IMR-90 (cell line): Measurements from ENCODE around the gene CYSRT1. TPM values are rescaled to one million over a fixed set of nuclear protein-coding genes. Genes with fewer than 3 reads are reported as not detected.
A peak's percentile ranks its signal among the peaks of the same experiment; 100 is the strongest.

Experiments
- ATAC-seq: fragments of 200-7000 bp; cut with Tn5 transposase; 2 replicates; pipeline ENCODE4 v1.9.1; 2020; ENCODE audit warnings: low read depth, mild to moderate bottlenecking, moderate library complexity
- BruUV-seq: library from RNA; stranded (reverse); fragments of 400-500 nt; replicated peaks from 2 replicates; lab custom pipeline; 2021; lab: Mats Ljungman, UMichigan
- CTCF ChIA-PET: fragments of 300-600 bp; formaldehyde crosslinking; extraction: SDS; loops from one replicate; lab custom pipeline; 2021; ENCODE audit warnings: antibody characterized with exemption; lab: Yijun Ruan, JAX
- POLR2A ChIA-PET: fragments of 300-600 bp; sonication (Branson Sonifier 250); formaldehyde crosslinking; loops from one replicate; lab custom pipeline; 2022; ENCODE audit warnings: antibody characterized with exemption; ENCODE audit not compliant: unreplicated experiment; lab: Charles Lee
- DNase-seq: peaks from one replicate; pipeline ENCODE4 v3.0.0; 2013
- H2AFZ ChIP-seq: replicated peaks from 2 replicates; pipeline ENCODE3; 2013; ENCODE audit warnings: low read length, mild to moderate bottlenecking; ENCODE audit not compliant: poor library complexity
- H2AK5ac ChIP-seq: 2 replicates; pipeline ENCODE4 v1.6.1; 2013; ENCODE audit warnings: low read depth, low read length, inconsistent platforms
- H2AK9ac ChIP-seq: replicated peaks from 2 replicates; pipeline ENCODE3; 2013; ENCODE audit warnings: mild to moderate bottlenecking, low read depth, low read length, moderate library complexity; ENCODE audit not compliant: poor library complexity
- H2BK120ac ChIP-seq: 2 replicates; pipeline ENCODE4 v1.6.1; 2013; ENCODE audit warnings: low read depth, low read length, inconsistent platforms
- H2BK15ac ChIP-seq: 3 replicates; pipeline ENCODE4 v1.6.1; 2013; ENCODE audit warnings: low read depth, low read length, inconsistent platforms
- H2BK20ac ChIP-seq: 2 replicates; pipeline ENCODE4 v1.6.1; 2013; ENCODE audit warnings: low read depth, mild to moderate bottlenecking, inconsistent platforms, low read length, moderate library complexity
- H2BK5ac ChIP-seq: 2 replicates; pipeline ENCODE4 v1.6.1; 2013; ENCODE audit warnings: mild to moderate bottlenecking, low read depth, low read length, inconsistent platforms; ENCODE audit not compliant: poor library complexity, severe bottlenecking
- H3K14ac ChIP-seq: replicated peaks from 2 replicates; pipeline ENCODE4 v1.6.1; 2013; ENCODE audit warnings: low read depth, low read length, inconsistent platforms
- H3K18ac ChIP-seq: 2 replicates; pipeline ENCODE4 v1.6.1; 2013; ENCODE audit warnings: low read depth, low read length, control low read depth
- H3K23ac ChIP-seq: 2 replicates; pipeline ENCODE4 v1.6.1; 2013; ENCODE audit warnings: low read depth, low read length, inconsistent platforms
- H3K27ac ChIP-seq: 2 replicates; pipeline ENCODE4 v1.5.1; 2013; ENCODE audit warnings: mild to moderate bottlenecking, control low read depth, low read length; ENCODE audit not compliant: insufficient read depth
- H3K27me3 ChIP-seq: 2 replicates; pipeline ENCODE4 v1.6.1; 2013; ENCODE audit warnings: low read length; ENCODE audit not compliant: control insufficient read depth, insufficient read depth
- H3K36me3 ChIP-seq: 2 replicates; pipeline ENCODE4 v1.6.1; 2013; ENCODE audit warnings: low read length, mixed read lengths; ENCODE audit not compliant: control insufficient read depth, insufficient read depth
- H3K4ac ChIP-seq: 2 replicates; pipeline ENCODE4 v1.6.1; 2013; ENCODE audit warnings: low read depth, low read length, inconsistent platforms
- H3K4me1 ChIP-seq: 2 replicates; pipeline ENCODE4 v1.6.1; 2013; ENCODE audit warnings: low read length, mixed read lengths; ENCODE audit not compliant: control insufficient read depth, insufficient read depth
- H3K4me2 ChIP-seq: 2 replicates; pipeline ENCODE4 v1.6.1; 2013; ENCODE audit warnings: low read depth, mild to moderate bottlenecking, control low read depth, low read length, moderate library complexity
- H3K4me3 ChIP-seq: 2 replicates; pipeline ENCODE4 v1.5.1; 2013; ENCODE audit warnings: low read depth, mild to moderate bottlenecking, control low read depth, low read length, moderate library complexity; ENCODE audit not compliant: insufficient read depth
- H3K56ac ChIP-seq: 2 replicates; pipeline ENCODE4 v1.6.1; 2013; ENCODE audit warnings: low read length, inconsistent platforms; ENCODE audit not compliant: insufficient read depth; ENCODE audit errors: extremely low read depth
- H3K79me1 ChIP-seq, 2 experiments: 2 replicates each; pipeline ENCODE4 v1.6.1; 2013; ENCODE audit warnings: low read length in 2 of 2, inconsistent platforms in 1 of 2, low read depth in 1 of 2
- H3K9ac ChIP-seq: 2 replicates; pipeline ENCODE4 v1.6.1; 2013; ENCODE audit warnings: low read depth, low read length, control low read depth
- H3K9me1 ChIP-seq: 2 replicates; pipeline ENCODE4 v1.6.1; 2013; ENCODE audit warnings: low read length, inconsistent platforms; ENCODE audit not compliant: insufficient read depth
- H3K9me3 ChIP-seq: 2 replicates; pipeline ENCODE4 v1.6.1; 2013; ENCODE audit warnings: low read length; ENCODE audit not compliant: control insufficient read depth, insufficient read depth
- H4K20me1 ChIP-seq: 2 replicates; pipeline ENCODE4 v1.6.1; 2013; ENCODE audit warnings: low read length, inconsistent platforms; ENCODE audit not compliant: insufficient read depth
- H4K5ac ChIP-seq: 2 replicates; pipeline ENCODE4 v1.6.1; 2013; ENCODE audit warnings: mild to moderate bottlenecking, low read depth, low read length, control low read depth
- H4K8ac ChIP-seq, 2 experiments: 2 replicates each; pipeline ENCODE4 v1.6.1; 2013; ENCODE audit warnings: low read depth in 2 of 2, low read length in 2 of 2, control low read depth in 1 of 2, inconsistent platforms in 1 of 2
- H4K91ac ChIP-seq: 2 replicates; pipeline ENCODE4 v1.6.1; 2013; ENCODE audit warnings: low read depth, low read length, inconsistent platforms; ENCODE audit not compliant: insufficient read depth
- BHLHE40 ChIP-seq: fragments of 150-350 bp; IDR thresholded peaks from 2 replicates; pipeline ENCODE4 v1.6.1; 2016; ENCODE audit warnings: mild to moderate bottlenecking, low read depth, low read length
- CEBPB ChIP-seq: IDR thresholded peaks from 2 replicates; pipeline ENCODE4 v1.6.1; 2012; ENCODE audit warnings: low read depth, low read length, improper control_type of control experiment
- CTCF ChIP-seq: conservative IDR thresholded peaks from 2 replicates; pipeline ENCODE4 v1.5.1; 2012; ENCODE audit warnings: mild to moderate bottlenecking, low read depth, low read length, improper control_type of control experiment
- ELK1 ChIP-seq: fragments of 150-350 bp; IDR thresholded peaks from 2 replicates; pipeline ENCODE4 v1.6.1; 2016; ENCODE audit warnings: low read depth, mild to moderate bottlenecking, low read length, moderate library complexity, borderline replicate concordance
- FOS ChIP-seq: fragments of 150-350 bp; IDR thresholded peaks from 2 replicates; pipeline ENCODE4 v1.6.1; 2016; ENCODE audit warnings: low read depth, low read length
- MAZ ChIP-seq: IDR thresholded peaks from 2 replicates; pipeline ENCODE4 v1.6.1; 2012; ENCODE audit warnings: low read depth, mild to moderate bottlenecking, low read length, improper control_type of control experiment, moderate library complexity, borderline replicate concordance
- MXI1 ChIP-seq: IDR thresholded peaks from 2 replicates; pipeline ENCODE4 v1.6.1; 2012; ENCODE audit warnings: low read depth, mild to moderate bottlenecking, low read length, moderate library complexity, borderline replicate concordance
- NFE2L2 ChIP-seq: fragments of 150-350 bp; IDR thresholded peaks from 2 replicates; pipeline ENCODE4 v1.6.1; 2016; ENCODE audit warnings: low read depth, mild to moderate bottlenecking, low read length
- SMC3 ChIP-seq: fragments of 150-350 bp; IDR thresholded peaks from 2 replicates; pipeline ENCODE4 v1.6.1; 2016; ENCODE audit warnings: low read depth, mild to moderate bottlenecking, antibody characterized with exemption, low read length, moderate library complexity
- USF2 ChIP-seq: fragments of 150-350 bp; IDR thresholded peaks from 2 replicates; pipeline ENCODE4 v1.6.1; 2017; ENCODE audit warnings: mild to moderate bottlenecking, antibody characterized with exemption, low read length, low read depth
- WGBS, 2 experiments: methylation state at CpG; one replicate each; pipeline versions ENCODE4 v1.1.5 to v1.1.7; 2013; ENCODE audit warnings: missing lambda C conversion rate in 2 of 2; ENCODE audit not compliant: insufficient read length in 1 of 2; ENCODE audit errors: extremely low coverage in 2 of 2; 5-methylcytosine and 5-hydroxymethylcytosine counted together
- dilution Hi-C: fragments of 300-500 bp; cut with HindIII; formaldehyde crosslinking; loops from one replicate; pipeline ENCODE4 v1.14.3; 2018; ENCODE audit warnings: low sequenced_read_pairs; ENCODE audit not compliant: unreplicated experiment
- in situ Hi-C: fragments of 300-500 bp; cut with MboI; formaldehyde crosslinking; loops from 3 replicates; pipeline ENCODE4 v1.14.3; 2019; ENCODE audit warnings: low sequenced_read_pairs, inconsistent platforms, mixed read lengths
- intact Hi-C: fragments of 100-400 bp; cut with micrococcal nuclease; formaldehyde crosslinking; loops from 2 replicates; pipeline ENCODE4 v1.10.0; 2022
- polyA plus RNA-seq, 3 experiments: library from polyadenylated mRNA; depleted of rRNA; stranded (reverse); fragments of >200 nt; gene quantifications; 2 replicates each; pipeline ENCODE4 v1.2.3, GENCODE V29; 2012; ENCODE audit warnings: low replicate concordance in 1 of 3
- total RNA-seq: library from RNA; depleted of rRNA; stranded (reverse); fragments of >200 nt; gene quantifications from 2 replicates; pipeline ENCODE4 v1.2.3, GENCODE V29; 2012

The CYSRT1 gene
- total and polyA plus RNA-seq, 2 of the 4 experiments (the other 2 are of a cell fraction), result 0.18 to 0.84 TPM

DNA sequence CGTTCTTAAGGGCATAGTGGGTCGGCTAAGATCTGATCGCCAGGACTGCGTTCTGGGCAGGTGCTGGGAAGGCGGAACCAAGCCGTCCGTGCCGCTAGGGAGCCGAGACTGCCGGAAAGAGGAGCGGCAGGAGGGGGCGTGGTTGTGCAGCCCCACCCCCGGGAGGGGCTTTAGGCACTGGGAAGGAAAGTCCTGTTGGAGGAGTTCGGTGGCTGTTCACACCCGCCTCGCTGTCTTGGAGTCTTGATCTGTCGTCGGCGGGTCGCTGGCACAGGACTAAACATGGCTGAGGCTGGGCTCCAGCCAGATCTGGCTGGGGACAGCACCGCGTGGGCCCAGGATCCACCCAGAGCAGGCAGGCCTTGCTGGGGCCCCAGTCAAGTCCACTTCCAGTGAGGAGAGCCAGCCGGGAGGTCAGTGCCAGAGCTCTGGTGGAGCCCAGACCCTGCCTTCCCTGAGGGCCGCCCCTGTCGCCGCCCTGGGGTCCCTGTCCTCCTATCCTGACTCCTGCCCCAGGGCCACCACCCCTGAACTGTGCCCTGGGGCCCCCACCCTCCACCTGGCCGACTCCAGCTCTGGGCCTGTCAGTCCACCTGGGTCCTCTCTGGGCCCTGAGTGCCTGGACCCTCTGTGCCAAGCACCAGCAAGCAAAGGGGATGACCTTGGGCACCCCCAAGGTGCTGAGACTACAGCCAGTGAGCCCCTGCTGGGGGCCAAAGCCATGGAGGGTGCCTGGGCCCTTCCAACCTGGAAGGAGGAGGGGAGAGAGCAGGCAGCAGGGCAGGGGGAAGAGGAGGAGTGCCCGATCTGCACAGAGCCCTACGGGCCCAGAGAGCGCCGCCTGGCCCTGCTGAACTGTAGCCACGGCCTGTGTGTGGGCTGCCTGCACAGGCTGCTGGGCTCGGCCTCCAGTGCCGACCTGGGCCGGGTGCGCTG is 7.4 kb upstream of the CYSRT1 start:
- peaks cover 0 to 6% of the 10 kb centered on the region in 2 experiments; a peak in 1 of 4 replicates for H3K79me1 ChIP-seq
- no TSS peak for BruUV-seq
- 70% methylated on average over 16 of the region's 36 CpGs; no CpG with 5 or more reads in 1 of the 2 experiments for WGBS, 2 experiments
- H2BK15ac ChIP-seq, result no peak overlapping the region
- H3K9me1 ChIP-seq, result peaks cover 3% of the 10 kb centered on the region; the same call in 1 of the 2 replicates
- no peak overlapping the region for H4K8ac ChIP-seq
- H2AFZ ChIP-seq, result no peak overlapping the region
- no peak overlapping the region for H3K4ac ChIP-seq
- H3K18ac ChIP-seq, result no peak overlapping the region
- ChIA-PET CTCF (no interaction called here), POLR2A (no interaction called here)
- TF ChIP-seq SMC3 (no peak), BHLHE40 (no peak), MAZ (no peak), ELK1 (no peak), MXI1 (no peak), FOS (no peak), CTCF (no peak), CEBPB (no peak), USF2 (no peak), NFE2L2 (no peak)
- H4K5ac ChIP-seq, result no peak overlapping the region
- H4K20me1 ChIP-seq, result no peaks in the 10 kb centered on the region
- dilution Hi-C loops (no loop called here), in situ Hi-C loops (no loop called here), intact Hi-C loops (no loop called here)
- no peak overlapping the region for H3K23ac ChIP-seq
- H2AK5ac ChIP-seq, result no peak overlapping the region
- H3K9ac ChIP-seq, result no peak overlapping the region
- H3K27me3 ChIP-seq, result no peaks in the 10 kb centered on the region
- no peak overlapping the region for H3K4me3 ChIP-seq
- no peak overlapping the region for H3K14ac ChIP-seq
- H3K36me3 ChIP-seq, result peaks cover 16% of the 10 kb centered on the region
- peaks cover 8% of the 10 kb centered on the region for H3K4me1 ChIP-seq
- ATAC-seq (no peak), DNase-seq (no peak)
- H2AK9ac ChIP-seq, result peak overlapping the region; percentile 70
- H4K91ac ChIP-seq, result no peak overlapping the region
- H2BK120ac ChIP-seq, result no peak overlapping the region
- no peak overlapping the region for H3K56ac ChIP-seq
- no peaks in the 10 kb centered on the region for H3K9me3 ChIP-seq
- H3K27ac ChIP-seq, result no peak overlapping the region
- no peak overlapping the region for H2BK5ac ChIP-seq
- H2BK20ac ChIP-seq, result no peak overlapping the region
- no peak overlapping the region for H3K4me2 ChIP-seq
